Measurements from ENCODE around the gene HIVEP3.
A peak's percentile ranks its signal among the peaks of the same experiment; 100 is the strongest.

The HIVEP3 gene

GRCh38 chr1:41677620-41678019 lies 241.1 kb downstream of the HIVEP3 start:
- DNase-seq, result no peak

DNA sequence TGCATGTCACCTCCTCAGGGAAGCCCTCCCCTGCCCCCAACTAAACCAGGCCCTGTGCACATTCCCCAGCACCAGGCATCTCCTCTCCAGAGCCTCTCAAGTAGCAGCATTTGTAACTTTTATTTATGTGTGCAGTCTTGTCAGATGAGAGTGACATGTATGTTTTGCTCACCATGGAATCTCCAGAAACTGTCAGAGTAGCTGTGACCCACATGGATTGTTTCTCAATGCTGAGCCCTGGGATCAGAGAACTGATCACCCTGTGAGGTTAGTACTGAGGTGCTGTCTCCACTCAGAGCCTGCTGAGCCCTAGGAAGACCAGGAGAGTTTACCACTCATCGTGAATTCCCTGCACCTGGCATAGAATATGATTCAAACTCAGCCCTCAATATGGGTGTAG lies 243.3 kb downstream of the HIVEP3 start:
- DNase-seq, result no peak

GRCh38 chr1:41674522-41674921 lies 244.2 kb downstream of the HIVEP3 start:
- no peak for DNase-seq

- peak; percentile 64 for DNase-seq
These were observed 244.9 kb downstream of the HIVEP3 start for GRCh38 chr1:41673806-41674205.

- peak; percentile 75 for DNase-seq
These were observed 245.3 kb downstream of the HIVEP3 start for GRCh38 chr1:41673378-41673777.

- DNase-seq, result no peak
These were observed 245.9 kb downstream of the HIVEP3 start for GRCh38 chr1:41672641-41673361.

DNA sequence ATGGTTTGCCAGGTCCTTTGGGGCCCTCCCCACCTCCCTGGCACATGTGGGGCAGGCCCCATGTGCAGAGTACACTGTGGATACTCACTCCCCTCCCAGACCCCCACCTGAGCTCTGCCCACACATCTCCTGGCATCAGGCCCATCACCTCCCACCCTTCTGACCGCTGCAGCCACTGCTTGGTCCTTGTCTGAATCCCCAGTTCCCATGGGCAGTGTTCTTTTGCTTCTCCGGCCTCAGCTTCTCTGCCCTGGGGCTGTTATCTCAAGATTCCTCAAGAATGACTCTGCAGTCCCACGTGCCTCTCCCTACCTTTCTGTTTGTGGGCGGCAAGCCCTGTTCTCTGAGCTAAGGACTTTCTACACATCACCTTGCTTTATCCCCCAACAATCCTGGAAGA lies 246.5 kb downstream of the HIVEP3 start:
- DNase-seq, result no peak

DNA sequence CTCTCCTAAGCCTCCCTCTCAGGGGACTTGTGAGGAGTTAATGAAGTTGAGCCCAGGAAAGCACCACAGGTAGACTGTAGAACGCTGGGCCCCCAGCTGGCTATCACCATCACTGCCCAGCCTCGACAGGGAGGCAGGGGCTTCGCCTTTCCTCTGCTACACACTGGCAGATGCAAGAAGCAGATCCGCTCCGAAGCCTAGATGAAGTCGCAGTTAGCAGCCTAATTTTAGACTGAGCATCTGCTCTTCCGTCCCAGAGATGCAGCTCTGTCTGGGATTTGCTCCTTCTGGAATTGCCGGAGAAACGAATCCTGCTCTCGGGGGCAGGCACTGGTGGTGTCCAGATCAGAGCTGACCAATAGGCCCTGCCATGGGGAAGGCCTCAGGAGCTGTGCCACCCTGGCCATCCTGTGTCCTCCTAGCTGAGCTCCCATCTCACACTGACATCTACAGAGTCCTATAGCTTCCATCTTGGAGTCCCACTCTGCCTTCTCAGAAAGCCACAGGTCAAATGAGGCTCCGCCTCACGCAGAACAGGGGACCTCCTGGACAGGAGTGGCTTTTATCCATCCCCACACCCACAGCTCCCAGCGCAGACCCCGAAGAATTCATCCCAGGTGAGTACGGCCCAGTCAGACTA lies 247.5 kb downstream of the HIVEP3 start:
- no peak for DNase-seq

- DNase-seq, result no peak
These were observed 248.3 kb downstream of the HIVEP3 start for GRCh38 chr1:41670217-41670957.

DNA sequence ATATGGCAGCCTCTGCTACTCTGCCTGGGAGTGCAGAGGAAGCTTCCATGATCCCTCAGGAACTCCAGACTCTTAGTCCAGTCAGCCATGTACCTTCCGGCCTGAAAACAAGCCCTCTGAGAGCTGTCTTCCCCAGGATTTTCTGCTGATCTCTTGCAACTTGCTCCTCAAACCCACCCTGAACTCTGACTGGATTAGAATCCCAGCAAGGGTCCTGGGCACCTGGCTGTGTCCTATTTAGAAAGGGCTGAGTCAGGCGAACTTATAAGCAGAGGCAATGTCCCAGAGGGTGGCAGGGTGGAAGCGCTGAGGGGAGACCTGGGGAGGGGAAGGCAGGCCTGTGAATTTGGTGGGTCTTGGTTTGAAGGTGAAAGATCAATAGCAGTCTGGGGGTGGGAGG lies 249.8 kb downstream of the HIVEP3 start:
- no peak for DNase-seq

DNA sequence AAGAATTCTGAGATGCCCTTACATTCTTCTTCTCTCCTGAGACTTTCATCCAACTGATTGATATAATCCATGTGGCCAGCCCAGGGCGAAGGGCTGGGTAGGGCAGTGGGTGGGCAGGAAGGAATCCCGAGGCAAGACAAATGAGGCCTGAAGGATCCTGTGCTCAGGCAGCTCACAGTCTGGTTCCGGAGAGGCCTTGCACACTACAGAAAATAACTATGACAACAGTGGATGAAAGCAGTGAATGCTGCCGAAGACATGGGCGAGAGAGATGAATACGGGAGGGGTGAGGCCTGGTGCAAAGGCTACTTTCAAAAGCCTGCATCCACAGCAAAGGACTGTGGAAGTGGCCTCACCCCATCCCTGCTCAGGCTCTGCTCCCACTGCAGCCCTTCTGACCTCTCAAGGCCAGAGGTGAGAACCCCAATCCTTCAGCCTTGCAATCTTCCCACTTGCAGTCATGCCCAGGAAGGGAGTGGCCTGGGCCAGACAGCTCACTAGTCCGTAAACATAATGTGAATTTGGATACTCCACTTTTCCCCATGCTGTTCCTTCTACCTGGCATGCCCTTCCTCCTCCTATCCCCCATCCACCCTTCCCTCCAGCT lies 250.6 kb downstream of the HIVEP3 start:
- no peak for DNase-seq

DNA sequence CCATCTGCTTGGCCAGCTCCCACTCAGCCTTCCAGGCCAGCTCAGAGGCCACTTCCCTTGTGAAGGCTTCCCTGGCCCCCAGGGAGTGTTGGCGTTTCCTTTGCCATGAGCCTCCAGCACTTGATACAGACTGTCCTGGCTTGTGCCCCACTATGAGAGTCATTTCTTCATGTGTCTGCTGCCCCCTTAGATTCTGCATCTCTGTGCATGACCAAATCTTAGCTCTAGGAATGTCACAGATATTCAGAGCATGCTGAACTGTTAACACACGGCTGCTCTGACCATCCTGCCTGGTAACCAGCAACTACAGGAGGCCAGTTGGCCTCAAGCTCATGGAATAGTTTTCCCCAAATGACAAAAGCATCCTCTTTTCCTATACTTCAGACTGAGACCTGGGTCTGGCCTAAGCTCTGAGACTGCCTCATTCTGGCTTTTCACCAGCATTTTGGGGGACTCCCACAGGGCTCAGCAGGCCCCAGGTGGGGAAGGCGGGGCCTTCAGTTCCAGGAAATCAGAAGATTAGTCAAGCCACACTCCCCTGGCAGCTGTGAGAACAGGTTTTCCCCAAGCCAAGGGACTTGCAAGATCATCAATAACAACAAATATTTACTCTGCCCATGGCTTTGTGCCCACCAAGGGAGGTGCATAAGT lies 251.6 kb downstream of the HIVEP3 start:
- DNase-seq, result peak; percentile 83

DNA sequence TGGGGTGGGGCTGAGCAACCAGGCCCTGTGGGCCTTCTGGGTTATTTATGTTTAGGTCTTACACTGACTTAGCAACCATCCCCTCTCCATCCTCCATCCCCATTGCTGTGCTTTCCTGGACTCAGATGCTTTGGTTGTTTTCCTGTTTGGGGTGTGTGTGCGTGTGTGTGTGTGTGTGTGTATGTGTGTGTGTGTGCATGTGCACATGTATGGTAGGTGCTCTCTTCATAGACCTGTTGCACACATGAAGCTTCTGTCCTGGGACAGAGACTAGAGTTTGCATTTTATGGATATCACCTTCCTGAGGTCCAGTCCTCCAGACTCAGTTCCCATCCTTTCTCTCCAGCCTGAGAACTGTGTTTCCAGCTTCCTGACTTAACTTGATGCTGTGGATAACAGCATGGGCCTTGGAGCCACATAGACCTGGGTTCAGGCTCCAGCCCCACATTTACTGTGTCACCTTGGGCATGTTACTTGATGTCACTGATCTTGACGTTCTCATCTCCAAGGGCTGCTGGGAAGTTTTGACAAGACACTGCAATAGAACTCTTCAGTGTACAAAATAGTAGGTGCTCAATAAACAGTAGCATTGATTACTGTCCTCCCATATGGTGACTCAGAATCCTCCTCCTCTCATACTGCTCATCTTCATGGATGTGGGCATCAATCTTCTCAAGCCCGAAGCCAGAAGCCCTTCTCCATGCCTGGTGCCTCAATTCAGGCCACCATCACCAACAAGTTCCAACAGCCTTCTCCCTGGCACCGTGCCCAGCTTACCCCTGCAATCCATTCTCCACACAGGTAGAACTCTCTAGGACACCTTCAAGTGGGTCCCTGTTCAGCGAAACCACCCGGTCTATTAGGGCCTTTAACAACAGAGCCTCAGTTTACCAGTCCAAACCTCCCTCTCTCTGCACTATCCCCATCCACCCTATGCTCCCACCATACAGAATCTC lies 252.5 kb downstream of the HIVEP3 start:
- DNase-seq, result no peak

DNA sequence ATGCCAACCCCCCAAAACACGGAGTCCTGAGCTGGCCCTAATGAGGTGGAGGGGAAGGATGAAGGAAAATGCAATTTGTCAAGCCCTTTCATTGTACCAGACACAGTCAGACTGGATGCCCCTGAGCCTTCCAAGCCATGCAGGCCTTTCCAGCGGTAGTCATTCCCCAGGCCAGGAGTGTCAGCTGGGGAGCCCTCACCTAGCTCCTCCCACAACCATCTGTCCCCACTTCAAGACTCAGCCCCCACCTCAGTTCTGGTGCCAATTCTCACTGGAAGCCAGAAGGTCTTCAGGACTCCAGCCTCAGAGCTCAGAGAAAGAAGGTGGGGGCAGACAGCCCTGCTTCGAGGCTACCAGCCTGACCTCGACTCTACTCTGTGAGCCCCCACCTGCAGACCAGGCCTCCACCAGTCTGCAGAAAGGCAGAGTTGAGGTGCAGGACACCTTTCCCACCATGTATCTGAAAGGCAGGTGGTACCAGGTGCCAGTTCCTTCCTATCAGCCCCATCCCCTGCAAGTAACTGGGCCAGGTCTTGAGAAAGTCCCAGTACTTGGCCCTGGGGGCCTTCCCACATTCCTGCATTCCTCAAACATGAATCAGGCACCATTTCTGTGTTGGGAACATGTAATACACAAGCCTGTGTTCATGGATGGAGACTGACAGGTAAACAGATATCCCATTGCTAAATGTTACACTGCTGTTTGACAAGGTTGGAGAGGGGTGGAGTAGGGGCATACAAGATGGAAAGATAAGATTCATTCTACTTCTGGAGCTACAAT lies 253.7 kb downstream of the HIVEP3 start:
- no peak for DNase-seq

GRCh38 chr1:41663671-41664400 lies 254.9 kb downstream of the HIVEP3 start:
- no peak for DNase-seq

DNA sequence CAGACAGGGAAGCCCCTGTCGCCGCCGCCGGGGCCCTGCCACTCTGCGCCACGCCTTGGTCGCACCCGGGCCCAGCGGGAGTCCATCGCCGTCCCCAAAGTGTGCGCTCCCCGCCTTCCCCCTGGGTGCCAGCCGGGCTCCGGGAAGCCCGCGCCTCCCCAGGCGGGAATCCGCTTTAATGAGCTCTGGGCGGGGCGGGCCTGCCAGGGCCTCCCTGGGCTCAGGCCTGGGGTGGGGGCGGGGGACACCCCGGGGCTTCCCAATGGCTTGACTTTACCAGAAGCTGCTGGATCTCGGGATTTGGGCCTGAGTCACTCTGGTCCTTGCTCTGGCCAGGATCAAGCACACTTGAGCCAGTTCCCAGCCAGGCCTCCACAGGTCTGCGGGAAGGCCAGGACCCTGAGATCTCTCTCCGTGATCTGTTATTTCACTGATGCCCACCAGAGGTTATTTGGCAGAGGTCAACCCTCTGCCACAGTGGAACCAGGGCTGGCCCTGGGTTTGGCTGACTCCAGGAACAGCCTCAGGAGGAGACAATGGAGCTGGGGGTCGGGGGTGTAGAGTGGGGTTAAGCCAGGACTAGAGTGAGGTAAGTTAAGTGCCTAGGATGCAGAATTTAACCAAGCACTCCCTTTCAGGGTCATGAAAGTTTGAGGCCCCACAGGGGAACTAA lies 255.8 kb downstream of the HIVEP3 start:
- DNase-seq, result no peak

DNA sequence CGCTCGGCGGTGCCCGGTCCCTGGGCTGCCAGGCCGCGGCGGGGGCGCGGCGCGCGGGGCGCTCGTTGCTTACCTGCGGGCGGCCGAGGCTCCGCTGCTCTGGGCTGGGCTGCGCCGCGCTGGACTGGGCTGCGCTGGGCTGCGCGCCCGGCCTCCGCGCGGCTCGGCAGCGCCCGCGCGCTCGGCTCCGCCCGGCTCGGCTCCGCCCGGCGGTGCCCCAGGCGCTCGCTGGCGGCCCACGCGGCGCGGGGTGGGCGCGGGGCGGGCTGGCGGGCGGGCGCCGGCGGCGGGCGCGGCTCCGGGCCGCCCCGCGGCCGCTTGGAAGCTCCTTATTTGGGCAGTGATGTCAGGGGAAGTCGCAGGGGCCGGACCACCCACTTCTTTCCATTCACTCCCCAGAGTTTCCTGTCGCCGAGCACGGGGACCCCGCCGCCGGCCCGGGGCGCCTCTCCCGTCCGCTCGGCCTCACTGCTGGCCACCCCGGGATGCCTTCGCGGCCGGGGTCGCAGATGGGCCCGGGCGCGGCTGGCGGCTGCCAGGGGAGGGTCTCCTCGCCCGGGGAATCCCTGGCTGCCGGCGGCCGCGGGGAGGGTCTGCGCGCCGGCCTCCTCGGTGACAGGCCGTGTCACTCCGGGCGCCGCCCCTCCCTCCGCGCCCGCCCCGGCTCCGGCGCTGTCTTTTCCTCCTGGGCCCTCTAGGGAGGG lies 256.5 kb downstream of the HIVEP3 start:
- DNase-seq, result peak; percentile 84

- DNase-seq, result no peak
These were observed 257.2 kb downstream of the HIVEP3 start for GRCh38 chr1:41661428-41662060.

Measured in CD4-positive, alpha-beta T cell treated with Interleukin-21 for 1 hour (primary cell).